Activated T-cell treated with anti-CD3 and anti-CD28 coated beads, Interleukin-2, amount 50 U/mL, for 4 hours (primary cell): Measurements from ENCODE around the gene PMIS2. TPM values are rescaled to one million over a fixed set of nuclear protein-coding genes. Genes with fewer than 3 reads are reported as not detected.

ENCODE experiments used
- ATAC-seq, 2 donors: fragments of 200-7000 bp; cut with Tn5 transposase; one replicate each; pipeline ENCODE4 v1.10.0; 2021
- DNase-seq: peaks from one replicate; pipeline ENCODE4 v3.0.0-alpha.2; 2020
- H3K27me3 Mint-ChIP-seq: one replicate; pipeline ENCODE4 v1.8.0; 2021; ENCODE audit warnings: low read depth, mixed read lengths
- H3K36me3 Mint-ChIP-seq: one replicate; pipeline ENCODE4 v1.8.0; 2022; ENCODE audit warnings: mixed read lengths; ENCODE audit not compliant: insufficient read depth
- H3K4me1 Mint-ChIP-seq: one replicate; pipeline ENCODE4 v1.8.0; 2021; ENCODE audit warnings: low read depth, mixed read lengths
- H3K4me3 Mint-ChIP-seq: one replicate; pipeline ENCODE4 v1.8.0; 2021; ENCODE audit warnings: mild to moderate bottlenecking, moderate library complexity, mixed read lengths
- H3K9me3 Mint-ChIP-seq: one replicate; pipeline ENCODE4 v1.8.0; 2021; ENCODE audit warnings: mixed read lengths
- total RNA-seq, 3 donors: library from RNA; stranded (reverse); gene quantifications; one replicate each; pipeline ENCODE4 v1.2.1, GENCODE V29; 2021

PMIS2 gene
- total RNA-seq, 3 donors from 2014 or later = not detected

GRCh38 chr19:35619290-35619923, 33.4 kb downstream of the PMIS2 start:
- H3K36me3 Mint-ChIP-seq = peaks cover 12% of the 10 kb centered on the region
- ATAC-seq (no peak), DNase-seq (no peak)
- no peaks in the 10 kb centered on the region for H3K4me1 Mint-ChIP-seq
- H3K9me3 Mint-ChIP-seq = no peaks in the 10 kb centered on the region
- no peak overlapping the region for H3K4me3 Mint-ChIP-seq
- no peaks in the 10 kb centered on the region for H3K27me3 Mint-ChIP-seq

GRCh38 chr19:35620001-35620400, 34.0 kb downstream of the PMIS2 start:
- peaks cover 12% of the 10 kb centered on the region for H3K36me3 Mint-ChIP-seq
- H3K9me3 Mint-ChIP-seq = no peaks in the 10 kb centered on the region
- H3K4me3 Mint-ChIP-seq = no peak overlapping the region
- DNase-seq (no peak), ATAC-seq (no peak)
- H3K27me3 Mint-ChIP-seq = no peaks in the 10 kb centered on the region
- no peaks in the 10 kb centered on the region for H3K4me1 Mint-ChIP-seq

- no peak for ATAC-seq
- Mint-ChIP-seq H3K27me3 (no peaks in the 10 kb centered on the region), H3K4me1 (no peaks in the 10 kb centered on the region), H3K9me3 (no peaks in the 10 kb centered on the region), H3K4me3 (no peak overlapping the region), H3K36me3 (peaks cover 8% of the 10 kb centered on the region)
- no peak for DNase-seq
These were observed 35.7 kb downstream of the PMIS2 start for GRCh38 chr19:35621708-35622107.

GRCh38 chr19:35622750-35623149, 36.8 kb downstream of the PMIS2 start:
- H3K4me3 Mint-ChIP-seq = no peak overlapping the region
- peaks cover 8% of the 10 kb centered on the region for H3K36me3 Mint-ChIP-seq
- no peaks in the 10 kb centered on the region for H3K9me3 Mint-ChIP-seq
- H3K27me3 Mint-ChIP-seq = no peaks in the 10 kb centered on the region
- DNase-seq (no peak), ATAC-seq (no peak)
- no peaks in the 10 kb centered on the region for H3K4me1 Mint-ChIP-seq

- Mint-ChIP-seq H3K27me3 (no peaks in the 10 kb centered on the region), H3K9me3 (no peaks in the 10 kb centered on the region), H3K36me3 (peaks cover 8% of the 10 kb centered on the region), H3K4me1 (peaks cover 4% of the 10 kb centered on the region), H3K4me3 (no peak overlapping the region)
- no peak for ATAC-seq
- DNase-seq = no peak
These were observed 37.5 kb downstream of the PMIS2 start for GRCh38 chr19:35623327-35624010.

GRCh38 chr19:35628264-35628564, 42.2 kb downstream of the PMIS2 start:
- no peaks in the 10 kb centered on the region for H3K9me3 Mint-ChIP-seq

GRCh38 chr19:35628565-35629331, 42.8 kb downstream of the PMIS2 start, which contains the start of gene RBM42:
RBM42 (plus strand) TSS chr19:35629036; CDS start chr19:35629154, 118 bp downstream.
- Mint-ChIP-seq H3K36me3 (peaks cover 17% of the 10 kb centered on the region), H3K27me3 (no peaks in the 10 kb centered on the region), H3K9me3 (no peaks in the 10 kb centered on the region), H3K4me3 (peak within 1 kb of the TSS; percentile 100), H3K4me1 (peaks cover 15% of the 10 kb centered on the region)
- DNase-seq (peak; percentile 97), ATAC-seq (peak; percentile 100)

More at GRCh38 chr19:35628264-35628564, 42.2 kb downstream of the PMIS2 start:
- Mint-ChIP-seq H3K36me3 (peaks cover 17% of the 10 kb centered on the region), H3K4me1 (peaks cover 15% of the 10 kb centered on the region), H3K4me3 (peak overlapping the region; percentile 100), H3K27me3 (no peaks in the 10 kb centered on the region)
- DNase-seq (no peak), ATAC-seq (no peak)

- no peak for DNase-seq
- ATAC-seq = no peak
- Mint-ChIP-seq H3K36me3 (peaks cover 17% of the 10 kb centered on the region), H3K27me3 (no peaks in the 10 kb centered on the region), H3K4me1 (peaks cover 15% of the 10 kb centered on the region), H3K4me3 (peak overlapping the region; percentile 100), H3K9me3 (no peaks in the 10 kb centered on the region)
These were observed 43.3 kb downstream of the PMIS2 start for GRCh38 chr19:35629332-35629633.

- Mint-ChIP-seq H3K27me3 (no peaks in the 10 kb centered on the region), H3K4me1 (peaks cover 7% of the 10 kb centered on the region), H3K36me3 (peaks cover 33% of the 10 kb centered on the region), H3K9me3 (no peaks in the 10 kb centered on the region), H3K4me3 (no peak overlapping the region)
- DNase-seq (no peak), ATAC-seq (no peak)
These were observed 47.9 kb downstream of the PMIS2 start for GRCh38 chr19:35633727-35634440.

GRCh38 chr19:35636651-35637050, 50.7 kb downstream of the PMIS2 start:
- Mint-ChIP-seq H3K4me3 (no peak overlapping the region), H3K4me1 (peaks cover 6% of the 10 kb centered on the region), H3K9me3 (no peaks in the 10 kb centered on the region), H3K27me3 (no peaks in the 10 kb centered on the region), H3K36me3 (peaks cover 25% of the 10 kb centered on the region)
- DNase-seq (no peak), ATAC-seq (no peak)

Other genes with a start within 250 kb of the PMIS2 start
- gene FFAR1, start 238.3 kb upstream of the PMIS2 start, total RNA-seq = not detected
- under 1 TPM; 0.30 to 0.91 (median 0.61) TPM for gene FFAR3, start 227.7 kb upstream of the PMIS2 start, total RNA-seq
- under 1 TPM in 2 of 3 donors, not detected in 1; 0.21 to 0.25 TPM for gene GPR42, start 215.1 kb upstream of the PMIS2 start, total RNA-seq
- not detected for gene FFAR2, start 137.9 kb upstream of the PMIS2 start, total RNA-seq
- gene KRTDAP, start 95.7 kb upstream of the PMIS2 start, total RNA-seq = not detected
- gene DMKN, start 72.5 kb upstream of the PMIS2 start, total RNA-seq = 1 to 10 TPM in 1 of 3 donors, under 1 TPM in 2; 0.49 to 1.3 (median 0.95) TPM
- not detected for gene SBSN, start 57.9 kb upstream of the PMIS2 start, total RNA-seq
- not detected for gene GAPDHS, start 52.7 kb upstream of the PMIS2 start, total RNA-seq
- gene TMEM147, start 40.5 kb upstream of the PMIS2 start, total RNA-seq = 100 to 1,000 TPM; 111 to 148 (median 115) TPM
- not detected for gene ATP4A, start 22.5 kb upstream of the PMIS2 start, total RNA-seq
- 10 to 100 TPM; 39.2 to 48.1 (median 41.3) TPM for gene HAUS5, start 26.6 kb downstream of the PMIS2 start, total RNA-seq
- 100 to 1,000 TPM; 136 to 153 (median 139) TPM for gene RBM42, start 42.9 kb downstream of the PMIS2 start, total RNA-seq
- 1 to 10 TPM in 1 of 3 donors, under 1 TPM in 2; 0.16 to 1.2 (median 0.56) TPM for gene ETV2, start 55.6 kb downstream of the PMIS2 start, total RNA-seq
- 100 to 1,000 TPM; 462 to 480 (median 465) TPM for gene COX6B1, start 62.1 kb downstream of the PMIS2 start, total RNA-seq
- under 1 TPM; 0.22 to 0.26 (median 0.23) TPM for gene UPK1A, start 80.3 kb downstream of the PMIS2 start, total RNA-seq
- 100 to 1,000 TPM in 2 of 3 donors, 10 to 100 TPM in 1; 90.8 to 136 (median 101) TPM for gene ZBTB32, start 118.4 kb downstream of the PMIS2 start, total RNA-seq
- 10 to 100 TPM; 64.1 to 74.8 (median 74.5) TPM for gene KMT2B, start 131.8 kb downstream of the PMIS2 start, total RNA-seq
- gene IGFLR1, start 156.3 kb downstream of the PMIS2 start, total RNA-seq = 10 to 100 TPM; 24.0 to 32.7 (median 29.8) TPM
- 10 to 100 TPM; 18.9 to 25.2 (median 19.4) TPM for gene U2AF1L4, start 159.2 kb downstream of the PMIS2 start, total RNA-seq
- gene PSENEN, start 159.5 kb downstream of the PMIS2 start, total RNA-seq = 10 to 100 TPM; 46.1 to 49.3 (median 47.9) TPM
- gene LIN37, start 162.4 kb downstream of the PMIS2 start, total RNA-seq = 1 to 10 TPM; 5.8 to 6.4 (median 6.4) TPM
- under 1 TPM; 0.22 to 0.46 (median 0.37) TPM for gene HSPB6, start 170.9 kb downstream of the PMIS2 start, total RNA-seq
- 10 to 100 TPM; 27.2 to 33.7 (median 27.3) TPM for gene PROSER3, start 172.0 kb downstream of the PMIS2 start, total RNA-seq
- gene ARHGAP33, start 189.4 kb downstream of the PMIS2 start, total RNA-seq = 1 to 10 TPM; 5.5 to 6.9 (median 6.2) TPM
- gene PRODH2, start 226.7 kb downstream of the PMIS2 start, total RNA-seq = not detected